GM23248 (cell line): ENCODE measurements around the gene PCCA. TPM values are rescaled to one million over a fixed set of nuclear protein-coding genes. Genes with fewer than 3 reads are reported as not detected.

Experiments
- DNase-seq: peaks from one replicate; pipeline ENCODE4 v3.0.0-alpha.2; 2015
- H2AFZ ChIP-seq: fragments of 200-600 bp; sonication (generic); 2 replicates; pipeline ENCODE4 v1.6.1; 2016; ENCODE audit warnings: antibody characterized with exemption
- H3F3A ChIP-seq: fragments of 200-600 bp; sonication (generic); 2 replicates; pipeline ENCODE4 v1.6.1; 2016; ENCODE audit warnings: mild to moderate bottlenecking, antibody characterized with exemption, mixed run types; ENCODE audit not compliant: insufficient read depth
- H3K27ac ChIP-seq: fragments of 200-600 bp; sonication (generic); 2 replicates; pipeline ENCODE4 v1.5.1; 2016; ENCODE audit warnings: mild to moderate bottlenecking
- H3K27me3 ChIP-seq: fragments of 200-600 bp; sonication (generic); replicated peaks from 2 replicates; pipeline ENCODE4 v1.6.1; 2016; ENCODE audit warnings: mild to moderate bottlenecking; ENCODE audit not compliant: insufficient read depth
- H3K36me3 ChIP-seq: fragments of 200-600 bp; sonication (generic); 2 replicates; pipeline ENCODE4 v1.6.1; 2016; ENCODE audit warnings: low read depth, mild to moderate bottlenecking
- H3K4me1 ChIP-seq: fragments of 200-600 bp; sonication (generic); 2 replicates; pipeline ENCODE4 v1.6.1; 2016; ENCODE audit warnings: mild to moderate bottlenecking; ENCODE audit not compliant: insufficient read depth
- H3K4me2 ChIP-seq: fragments of 200-600 bp; sonication (generic); one replicate; pipeline ENCODE4 v1.6.1; 2016; ENCODE audit warnings: mild to moderate bottlenecking; ENCODE audit not compliant: unreplicated experiment
- H3K4me3 ChIP-seq: fragments of 200-600 bp; sonication (generic); 2 replicates; pipeline ENCODE4 v1.5.1; 2016; ENCODE audit warnings: mild to moderate bottlenecking
- H3K79me2 ChIP-seq: fragments of 200-600 bp; sonication (generic); 2 replicates; pipeline ENCODE4 v1.6.1; 2016; ENCODE audit warnings: mild to moderate bottlenecking; ENCODE audit not compliant: insufficient read depth
- H3K9ac ChIP-seq: fragments of 200-600 bp; sonication (generic); 2 replicates; pipeline ENCODE4 v1.6.1; 2016; ENCODE audit warnings: mild to moderate bottlenecking
- H3K9me2 ChIP-seq: fragments of 200-600 bp; sonication (generic); 2 replicates; pipeline ENCODE4 v1.6.1; 2016; ENCODE audit warnings: mixed run types, mild to moderate bottlenecking, moderate library complexity; ENCODE audit not compliant: insufficient read depth
- H3K9me3 ChIP-seq: fragments of 200-600 bp; sonication (generic); one replicate; pipeline ENCODE4 v1.6.1; 2017; ENCODE audit warnings: low read depth
- H4K20me1 ChIP-seq: fragments of 200-600 bp; sonication (generic); 2 replicates; pipeline ENCODE4 v1.6.0; 2016; ENCODE audit not compliant: insufficient read depth
- EZH2 ChIP-seq: fragments of 200-600 bp; sonication (generic); IDR thresholded peaks from 2 replicates; pipeline ENCODE4 v1.6.1; 2018; ENCODE audit warnings: antibody characterized with exemption, mild to moderate bottlenecking; ENCODE audit not compliant: insufficient read depth, poor library complexity, severe bottlenecking
- EZH2phosphoT487 ChIP-seq: fragments of 200-600 bp; sonication (generic); IDR thresholded peaks from 2 replicates; pipeline ENCODE4 v1.6.1; 2018; ENCODE audit warnings: antibody characterized with exemption, moderate library complexity, mild to moderate bottlenecking, low read depth; ENCODE audit not compliant: insufficient read depth
- WGBS, 2 experiments: methylation state at CpG; one replicate each; pipeline ENCODE4 v1.1.6; 2015 to 2017; ENCODE audit warnings: low lambda C conversion rate in 2 of 2, low coverage in 1 of 2; ENCODE audit errors: missing lambda C conversion rate in 2 of 2; 5-methylcytosine and 5-hydroxymethylcytosine counted together
- in situ Hi-C: fragments of 300-500 bp; cut with MboI; formaldehyde crosslinking; loops from 2 replicates; pipeline ENCODE4 v1.15.0; 2020
- polyA plus RNA-seq: library from polyadenylated mRNA; unstranded; fragments of >200 nt; fragmentation: Nextera tagmentation; extraction: Ambion mirVana; gene quantifications from 2 replicates; pipeline ENCODE4 v1.2.1, GENCODE V29; 2016
- total RNA-seq: library from RNA; depleted of rRNA; stranded (reverse); fragments of >200 nt; shearing (Covaris generic); gene quantifications from 2 replicates; pipeline ENCODE4 v1.2.3, GENCODE V29; 2014

The PCCA gene
- total and polyA plus RNA-seq, 2 experiments from 2014 or later, result 9.1 to 9.6 TPM

- H3K9ac ChIP-seq, result no peak overlapping the region
- no peaks in the 10 kb centered on the region for H3K9me2 ChIP-seq
- H3K4me3 ChIP-seq, result no peak overlapping the region
- no peaks in the 10 kb centered on the region for H3K9me3 ChIP-seq
- H3K27ac ChIP-seq, result no peak overlapping the region
- no peaks in the 10 kb centered on the region for H3K4me1 ChIP-seq
- H4K20me1 ChIP-seq, result no peaks in the 10 kb centered on the region
- WGBS, 2 experiments, result 87 to 89% methylated on average over 14 to 15 of the region's 15 CpGs
- DNase-seq, result no peak
- in situ Hi-C loops, result loop anchor here (25.0 kb wide), 1 partner anchor 269 kb away; no protein-coding TSS in a partner anchor
- H3K36me3 ChIP-seq, result no peaks in the 10 kb centered on the region
- no peaks in the 10 kb centered on the region for H3K79me2 ChIP-seq
- H3K4me2 ChIP-seq, result no peak overlapping the region
- no peak for TF ChIP-seq EZH2
- no peak for TF ChIP-seq EZH2phosphoT487
- no peaks in the 10 kb centered on the region for H3F3A ChIP-seq
- no peaks in the 10 kb centered on the region for H3K27me3 ChIP-seq
- no peak overlapping the region for H2AFZ ChIP-seq
Observed at GRCh38 chr13:100506154-100506553, 417.3 kb downstream of the PCCA start.

GRCh38 chr13:100506600-100507422 lies 417.9 kb downstream of the PCCA start:
- no peak overlapping the region for H3K9ac ChIP-seq
- H3F3A ChIP-seq, result no peaks in the 10 kb centered on the region
- H3K27ac ChIP-seq, result no peak overlapping the region
- H3K27me3 ChIP-seq, result no peaks in the 10 kb centered on the region
- H4K20me1 ChIP-seq, result no peaks in the 10 kb centered on the region
- no peaks in the 10 kb centered on the region for H3K9me3 ChIP-seq
- no peak overlapping the region for H3K4me2 ChIP-seq
- no peaks in the 10 kb centered on the region for H3K36me3 ChIP-seq
- no peak for TF ChIP-seq EZH2phosphoT487
- no peaks in the 10 kb centered on the region for H3K4me1 ChIP-seq
- no peaks in the 10 kb centered on the region for H3K9me2 ChIP-seq
- H3K4me3 ChIP-seq, result no peak overlapping the region
- 91 to 93% methylated on average over 9 of the region's 9 CpGs for WGBS, 2 experiments
- no peak overlapping the region for H2AFZ ChIP-seq
- no peak for DNase-seq
- no peaks in the 10 kb centered on the region for H3K79me2 ChIP-seq
- in situ Hi-C loops, result loop anchor here (25.0 kb wide), 1 partner anchor 270 kb away; no protein-coding TSS in a partner anchor

GRCh38 chr13:100508455-100508854 lies 419.6 kb downstream of the PCCA start:
- in situ Hi-C loops, result loop anchor here (25.0 kb wide), 1 partner anchor 271 kb away; no protein-coding TSS in a partner anchor
- H3K36me3 ChIP-seq, result no peaks in the 10 kb centered on the region

GRCh38 chr13:100508996-100509395 lies 420.1 kb downstream of the PCCA start:
- no peaks in the 10 kb centered on the region for H3K9me3 ChIP-seq
- H3K79me2 ChIP-seq, result no peaks in the 10 kb centered on the region
- H3K9ac ChIP-seq, result no peak overlapping the region
- no peak overlapping the region for H2AFZ ChIP-seq
- no peaks in the 10 kb centered on the region for H3K27me3 ChIP-seq
- in situ Hi-C loops, result loop anchor here (25.0 kb wide), 1 partner anchor 272 kb away; no protein-coding TSS in a partner anchor
- no peak overlapping the region for H3K4me3 ChIP-seq
- no peak for DNase-seq
- TF ChIP-seq EZH2, result no peak
- no peak for TF ChIP-seq EZH2phosphoT487
- WGBS, 2 experiments, result 91 to 92% methylated on average over 8 of the region's 8 CpGs
- no peaks in the 10 kb centered on the region for H3K9me2 ChIP-seq
- H4K20me1 ChIP-seq, result no peaks in the 10 kb centered on the region
- no peaks in the 10 kb centered on the region for H3F3A ChIP-seq
- no peak overlapping the region for H3K4me2 ChIP-seq
- H3K4me1 ChIP-seq, result no peaks in the 10 kb centered on the region
- no peaks in the 10 kb centered on the region for H3K36me3 ChIP-seq
- H3K27ac ChIP-seq, result no peak overlapping the region

More at GRCh38 chr13:100508455-100508854, 419.6 kb downstream of the PCCA start:
- no peak overlapping the region for H3K27ac ChIP-seq
- H3K4me2 ChIP-seq, result no peak overlapping the region
- no peaks in the 10 kb centered on the region for H3K27me3 ChIP-seq
- no peaks in the 10 kb centered on the region for H4K20me1 ChIP-seq
- H3K4me3 ChIP-seq, result no peak overlapping the region
- DNase-seq, result no peak
- no peak overlapping the region for H2AFZ ChIP-seq
- no peak overlapping the region for H3K9ac ChIP-seq
- TF ChIP-seq EZH2phosphoT487 (no peak), EZH2 (no peak)
- no peaks in the 10 kb centered on the region for H3F3A ChIP-seq
- WGBS, 2 experiments, result 92 to 94% methylated on average over 6 of the region's 6 CpGs
- H3K4me1 ChIP-seq, result no peaks in the 10 kb centered on the region
- no peaks in the 10 kb centered on the region for H3K79me2 ChIP-seq
- H3K9me3 ChIP-seq, result no peaks in the 10 kb centered on the region
- H3K9me2 ChIP-seq, result no peaks in the 10 kb centered on the region
